Measurements from ENCODE around the gene CLEC16A. TPM values are rescaled to one million over a fixed set of nuclear protein-coding genes. Genes with fewer than 3 reads are reported as not detected.
A peak's percentile ranks its signal among the peaks of the same experiment; 100 is the strongest.

CLEC16A gene
- total RNA-seq, 1 donor from 2014 or later: 19.8 TPM

- H3K27me3 ChIP-seq (ENCODE audit: control insufficient read depth, insufficient read depth, low read length): no peaks in the 10 kb centered on the region
- no peak overlapping the region for H3K4me3 ChIP-seq (ENCODE audit: low read depth, low read length)
- DNase-seq (ENCODE audit: low read depth): no peak
- peaks cover 4% of the 10 kb centered on the region for H3K36me3 ChIP-seq (ENCODE audit: control insufficient read depth, insufficient read depth, low read length)
- TF ChIP-seq CTCF (IDR thresholded peaks at IDR 0.05; ENCODE audit: insufficient read depth, low read length, poor library complexity, severe bottlenecking): no peak
These were observed 76.6 kb downstream of the CLEC16A start for GRCh38 chr16:11020792-11021551.

GRCh38 chr16:11022002-11022401 lies 77.6 kb downstream of the CLEC16A start:
- Histone ChIP-seq H3K4me3 (ENCODE audit: low read depth, low read length) (no peak overlapping the region), H3K36me3 (ENCODE audit: control insufficient read depth, insufficient read depth, low read length) (peaks cover 4% of the 10 kb centered on the region)
- no peak for TF ChIP-seq CTCF (IDR thresholded peaks at IDR 0.05; ENCODE audit: insufficient read depth, low read length, poor library complexity, severe bottlenecking)

GRCh38 chr16:11023262-11024039 lies 79.1 kb downstream of the CLEC16A start:
- no peak overlapping the region for H3K4me3 ChIP-seq (ENCODE audit: low read depth, low read length)
- no peak for TF ChIP-seq CTCF (IDR thresholded peaks at IDR 0.05; ENCODE audit: insufficient read depth, low read length, poor library complexity, severe bottlenecking)
- peaks cover 4% of the 10 kb centered on the region for H3K36me3 ChIP-seq (ENCODE audit: control insufficient read depth, insufficient read depth, low read length)
- no peaks in the 10 kb centered on the region for H3K27me3 ChIP-seq (ENCODE audit: control insufficient read depth, insufficient read depth, low read length)
- DNase-seq (ENCODE audit: low read depth): no peak

More at GRCh38 chr16:11022002-11022401, 77.6 kb downstream of the CLEC16A start:
- DNase-seq (ENCODE audit: low read depth): no peak
- H3K27me3 ChIP-seq (ENCODE audit: control insufficient read depth, insufficient read depth, low read length): no peaks in the 10 kb centered on the region

- peak; percentile 72 for DNase-seq (ENCODE audit: low read depth)
- H3K27me3 ChIP-seq (ENCODE audit: control insufficient read depth, insufficient read depth, low read length): no peaks in the 10 kb centered on the region
- peaks cover 4% of the 10 kb centered on the region for H3K36me3 ChIP-seq (ENCODE audit: control insufficient read depth, insufficient read depth, low read length)
- H3K4me3 ChIP-seq (ENCODE audit: low read depth, low read length): no peak overlapping the region
- no peak for TF ChIP-seq CTCF (IDR thresholded peaks at IDR 0.05; ENCODE audit: insufficient read depth, low read length, poor library complexity, severe bottlenecking)
These were observed 80.1 kb downstream of the CLEC16A start for GRCh38 chr16:11024333-11025053.

- no peak for DNase-seq (ENCODE audit: low read depth)
- Histone ChIP-seq H3K4me3 (ENCODE audit: low read depth, low read length) (no peak overlapping the region), H3K27me3 (ENCODE audit: control insufficient read depth, insufficient read depth, low read length) (no peaks in the 10 kb centered on the region), H3K36me3 (ENCODE audit: control insufficient read depth, insufficient read depth, low read length) (peaks cover 3% of the 10 kb centered on the region)
- TF ChIP-seq CTCF (IDR thresholded peaks at IDR 0.05; ENCODE audit: insufficient read depth, low read length, poor library complexity, severe bottlenecking): no peak
These were observed 80.8 kb downstream of the CLEC16A start for GRCh38 chr16:11025120-11025531.
